Islet precursor cell (in vitro differentiated cells): ENCODE data around the gene AP1M2.
"Not testable (repeated sequence)": the region's sequence is repeated elsewhere in the genome, so short reads cannot be mapped to it uniquely, and the experiment has no call there.

Experiments
- DNase-seq: peaks from one replicate; pipeline ENCODE4 v3.0.0-alpha.2; 2018

Gene AP1M2

GRCh38 chr19:10600149-10600548 lies 13.0 kb upstream of the AP1M2 start:
- no peak for DNase-seq

- peak; percentile 83 for DNase-seq
Measured at GRCh38 chr19:10593820-10594637, 6.9 kb upstream of the AP1M2 start.

GRCh38 chr19:10593148-10593547 lies 6.0 kb upstream of the AP1M2 start:
- no peak for DNase-seq

- DNase-seq = no peak
Measured at GRCh38 chr19:10587839-10588150, 683 bp upstream of the AP1M2 start.

GRCh38 chr19:10586396-10586795 lies 716 bp downstream of the AP1M2 start:
- DNase-seq = no peak

- no peak for DNase-seq
Measured at GRCh38 chr19:10583036-10583776, 3.9 kb downstream of the AP1M2 start.

- DNase-seq = no peak
Measured at GRCh38 chr19:10582091-10582490, 5.0 kb downstream of the AP1M2 start.

GRCh38 chr19:10580979-10581631 lies 6.0 kb downstream of the AP1M2 start:
- peak; percentile 92 for DNase-seq

GRCh38 chr19:10577951-10578350 lies 9.2 kb downstream of the AP1M2 start:
- no peak for DNase-seq

GRCh38 chr19:10575011-10575716 lies 11.9 kb downstream of the AP1M2 start:
- no peak for DNase-seq

GRCh38 chr19:10574462-10574861 lies 12.7 kb downstream of the AP1M2 start:
- DNase-seq = no peak

GRCh38 chr19:10573793-10574192 lies 13.3 kb downstream of the AP1M2 start:
- DNase-seq = not testable (repeated sequence)

GRCh38 chr19:10568826-10569651 lies 18.1 kb downstream of the AP1M2 start, which contains the start of gene CDKN2D:
Gene CDKN2D (minus strand): TSS chr19:10568979. CDS start chr19:10568653, 326 bp downstream.
- DNase-seq = peak; percentile 100

- DNase-seq = peak; percentile 87
Measured at GRCh38 chr19:10568062-10568825, 18.9 kb downstream of the AP1M2 start.

GRCh38 chr19:10567656-10568055 lies 19.5 kb downstream of the AP1M2 start:
- no peak for DNase-seq

- DNase-seq = no peak
Measured at GRCh38 chr19:10566658-10567410, 20.3 kb downstream of the AP1M2 start.

- DNase-seq = no peak
Measured at GRCh38 chr19:10566408-10566657, 20.8 kb downstream of the AP1M2 start.

GRCh38 chr19:10565567-10566407 lies 21.3 kb downstream of the AP1M2 start, which contains the start of gene KRI1:
Gene KRI1 (minus strand): TSS chr19:10566010. CDS start chr19:10565999, 11 bp downstream.
- DNase-seq = peak; percentile 98

GRCh38 chr19:10565028-10565566 lies 22.0 kb downstream of the AP1M2 start:
- DNase-seq = peak; percentile 67
